ENCODE measurements around the gene COPS7A.
A peak's percentile ranks its signal among the peaks of the same experiment; 100 is the strongest.

Gene COPS7A

GRCh38 chr12:6751767-6752166 lies 27.9 kb downstream of the COPS7A start:
- no peak for DNase-seq

DNA sequence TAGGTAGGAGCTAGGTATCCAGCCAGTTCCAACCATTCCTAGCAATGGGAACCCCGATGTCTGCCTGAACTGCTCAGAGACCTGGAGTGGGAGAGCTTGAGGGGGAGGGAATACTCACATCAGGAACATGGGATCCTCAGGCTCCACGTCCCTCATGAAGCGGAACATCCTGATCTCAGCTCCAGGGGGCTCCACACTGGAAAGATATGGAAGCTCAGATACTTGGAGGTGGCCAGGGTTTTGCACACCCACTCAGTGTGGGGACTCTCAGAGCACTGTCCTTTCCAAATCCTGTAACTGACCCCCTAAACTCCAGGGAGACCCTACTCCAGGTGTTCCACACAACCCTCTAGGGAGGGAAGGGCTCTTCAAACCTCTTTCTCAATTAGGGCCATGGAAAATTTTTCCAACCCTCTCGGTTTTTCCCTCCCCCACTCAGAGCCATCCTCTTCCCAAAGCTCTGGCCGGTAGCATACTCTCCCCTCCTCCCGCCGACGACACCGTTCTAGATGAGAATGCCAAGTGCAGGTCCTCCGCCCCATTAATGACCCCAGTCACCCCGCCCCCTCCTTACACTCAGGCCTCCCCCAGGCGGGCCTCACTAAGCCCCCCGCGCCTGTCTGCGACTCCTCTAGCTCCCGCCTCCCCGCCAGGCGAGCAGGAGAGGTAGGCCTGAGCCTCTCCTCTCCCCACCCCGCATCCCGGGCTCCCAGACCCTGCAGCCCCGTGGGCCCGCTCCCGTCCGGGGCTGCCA lies 28.5 kb downstream of the COPS7A start:
- DNase-seq (peak; percentile 53), ATAC-seq (peak; percentile 0)

More at GRCh38 chr12:6751767-6752166, 27.9 kb downstream of the COPS7A start:
- ATAC-seq: no peak

- ATAC-seq: peak; percentile 97
- peak; percentile 98 for DNase-seq
Observed at GRCh38 chr12:6752921-6753771, 29.3 kb downstream of the COPS7A start, which contains the start of gene MLF2. Gene MLF2 (minus strand): TSS chr12:6753141. CDS start chr12:6752334, 807 bp downstream.

- DNase-seq: no peak
Observed at GRCh38 chr12:6753772-6754356, 30.0 kb downstream of the COPS7A start.

DNA sequence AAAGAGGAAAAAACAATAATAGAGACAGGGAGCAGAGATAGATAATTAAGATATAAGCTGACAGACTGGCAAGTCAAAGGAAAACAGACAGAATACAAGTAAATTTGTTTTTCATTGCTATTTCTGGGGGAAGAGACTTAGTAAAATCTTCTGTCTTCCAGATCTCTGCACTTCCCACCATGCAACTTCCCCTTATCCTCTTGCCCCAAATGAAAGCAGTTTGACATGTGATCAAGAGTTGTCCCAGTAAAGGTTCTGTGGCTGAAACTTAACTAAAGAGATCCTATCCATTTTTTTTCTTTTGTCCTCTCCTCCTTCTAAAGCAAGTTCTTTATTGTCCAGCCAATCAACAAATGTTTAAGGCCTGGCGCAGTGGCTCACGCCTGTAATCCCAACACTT lies 30.6 kb downstream of the COPS7A start:
- ATAC-seq (no peak), DNase-seq (no peak)

More at GRCh38 chr12:6753772-6754356, 30.0 kb downstream of the COPS7A start:
- no peak for ATAC-seq

DNA sequence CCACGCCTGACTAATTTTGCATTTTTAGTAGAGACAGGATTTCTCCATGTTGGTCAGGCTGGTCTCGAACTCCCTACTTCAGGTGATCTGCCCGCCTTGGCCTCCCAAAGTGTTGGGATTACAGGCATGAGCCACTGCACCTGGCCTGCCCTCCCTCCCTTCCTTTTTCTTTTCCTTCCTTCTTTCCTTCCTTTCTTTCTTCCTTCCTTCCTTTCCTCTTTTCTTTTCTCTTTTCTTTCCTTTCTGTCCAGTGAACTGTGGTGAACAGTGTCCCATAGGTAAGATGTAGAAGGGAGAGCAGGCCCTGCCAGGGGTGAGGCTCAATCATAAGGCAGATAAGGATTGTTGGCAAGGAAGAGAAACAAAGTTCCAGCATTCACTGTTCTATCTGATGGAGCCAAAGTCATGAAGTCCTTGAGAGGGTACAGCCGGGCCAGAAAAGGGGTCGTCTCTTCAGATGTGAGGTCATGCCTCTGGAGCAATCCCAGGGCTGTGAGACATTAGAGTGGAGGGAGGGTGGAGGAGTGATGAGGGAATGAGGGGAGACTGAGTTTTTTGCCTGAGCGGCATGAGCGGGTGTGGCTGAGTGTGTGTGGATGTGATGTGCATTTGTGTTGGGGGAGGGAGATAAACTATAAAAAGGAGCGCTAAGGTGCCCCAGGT lies 33.3 kb downstream of the COPS7A start:
- ATAC-seq: no peak
- DNase-seq: no peak

DNA sequence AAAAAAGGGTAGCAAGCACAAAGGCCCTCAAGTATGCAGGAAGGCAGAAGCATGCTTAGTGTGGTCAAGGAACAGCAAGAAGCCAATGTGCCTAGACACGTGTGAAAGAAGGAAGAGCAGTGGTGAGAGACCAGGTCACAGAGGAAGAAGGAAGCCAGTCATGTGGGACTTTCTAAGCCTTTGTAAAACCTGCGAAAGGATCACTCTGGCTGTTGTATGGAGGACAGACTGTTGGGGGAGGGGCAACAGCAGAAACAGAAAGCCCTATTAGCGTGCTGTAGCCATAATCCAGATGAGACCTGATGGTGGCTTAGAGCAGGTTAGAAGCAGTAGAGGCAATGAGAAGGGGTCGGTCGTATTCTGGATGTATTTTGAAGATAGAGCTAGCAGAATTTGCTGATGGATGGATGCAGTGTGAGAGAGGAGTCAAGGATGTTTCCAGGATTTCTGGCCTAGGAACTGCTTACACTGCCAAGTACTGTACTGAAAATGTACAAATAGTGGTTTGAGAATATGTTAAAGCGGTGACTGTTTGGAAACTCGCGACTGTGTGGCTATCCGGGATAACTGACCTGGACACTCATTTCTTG lies 34.8 kb downstream of the COPS7A start:
- ATAC-seq: no peak
- no peak for DNase-seq

DNA sequence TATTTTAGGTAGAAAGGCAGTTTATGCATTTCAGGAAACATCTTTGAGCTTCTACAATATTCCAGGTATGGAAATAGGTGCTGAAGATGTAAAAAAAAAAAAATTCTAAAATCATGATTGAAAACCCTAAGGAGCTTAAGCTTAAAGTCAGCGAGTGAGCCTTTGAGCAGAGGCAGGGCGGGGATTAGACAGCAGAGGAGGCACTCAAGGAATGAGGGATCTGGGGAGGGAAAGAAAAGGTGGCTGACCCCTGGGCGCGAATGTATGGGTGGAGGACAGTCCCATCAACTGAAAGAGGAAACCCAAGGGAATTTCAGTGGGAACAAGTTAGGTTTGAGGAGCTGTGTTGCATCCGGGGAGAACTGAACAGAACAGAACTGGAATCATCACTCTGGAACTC lies 35.9 kb downstream of the COPS7A start:
- no peak for ATAC-seq

DNA sequence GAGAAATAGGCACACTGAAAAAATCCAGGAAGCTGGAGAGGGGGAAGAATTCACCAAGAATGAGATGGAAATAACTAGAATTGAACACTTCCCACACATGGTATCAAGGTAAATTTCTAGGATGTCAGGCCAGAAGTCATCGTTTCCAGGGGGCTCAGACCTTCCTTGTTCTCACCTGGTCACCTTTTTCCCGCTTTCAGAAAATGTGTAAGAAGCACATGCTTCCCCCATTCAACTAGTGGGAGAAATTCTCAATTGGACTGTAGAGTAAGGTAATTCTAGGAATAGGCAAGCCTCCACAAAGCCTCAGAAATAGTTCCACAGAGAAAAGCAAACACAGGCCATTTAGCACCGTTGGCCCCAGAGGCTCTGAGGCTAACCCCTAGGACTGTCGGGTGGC lies 39.5 kb downstream of the COPS7A start:
- no peak for DNase-seq
- ATAC-seq: no peak

More for the DNA sequence above, 35.9 kb downstream of the COPS7A start:
- no peak for DNase-seq

GRCh38 chr12:6764011-6764828 lies 40.4 kb downstream of the COPS7A start:
- ATAC-seq (peak; percentile 79), DNase-seq (peak; percentile 56)

DNA sequence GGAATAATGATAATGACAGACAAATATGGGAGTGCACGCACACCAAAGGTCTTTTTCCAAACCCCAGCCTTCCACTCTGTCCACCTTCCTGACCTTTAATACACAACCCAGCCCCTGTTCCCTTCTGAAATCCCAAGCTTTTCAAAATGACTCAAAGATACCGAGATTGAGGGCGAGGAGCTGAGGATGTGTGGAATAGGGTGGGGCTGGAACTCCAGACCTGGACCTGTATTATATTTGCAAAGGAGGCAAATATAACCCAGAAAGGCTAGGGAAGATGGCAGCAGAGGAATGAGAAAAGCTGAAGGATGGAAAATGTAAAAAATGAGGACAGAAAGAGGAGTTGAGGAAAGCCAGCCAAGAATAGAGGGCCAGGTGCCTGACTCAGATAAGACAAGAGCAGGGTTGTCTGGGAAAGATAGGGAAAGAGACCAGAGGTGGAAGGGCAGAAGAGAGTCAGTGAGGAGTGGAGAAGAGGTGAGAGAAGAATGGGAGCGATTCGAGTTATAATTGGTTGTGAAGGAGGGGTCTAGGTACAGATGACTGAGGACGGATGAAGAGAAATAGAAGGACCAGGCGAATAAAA lies 41.3 kb downstream of the COPS7A start:
- ATAC-seq (no peak), DNase-seq (no peak)

DNA sequence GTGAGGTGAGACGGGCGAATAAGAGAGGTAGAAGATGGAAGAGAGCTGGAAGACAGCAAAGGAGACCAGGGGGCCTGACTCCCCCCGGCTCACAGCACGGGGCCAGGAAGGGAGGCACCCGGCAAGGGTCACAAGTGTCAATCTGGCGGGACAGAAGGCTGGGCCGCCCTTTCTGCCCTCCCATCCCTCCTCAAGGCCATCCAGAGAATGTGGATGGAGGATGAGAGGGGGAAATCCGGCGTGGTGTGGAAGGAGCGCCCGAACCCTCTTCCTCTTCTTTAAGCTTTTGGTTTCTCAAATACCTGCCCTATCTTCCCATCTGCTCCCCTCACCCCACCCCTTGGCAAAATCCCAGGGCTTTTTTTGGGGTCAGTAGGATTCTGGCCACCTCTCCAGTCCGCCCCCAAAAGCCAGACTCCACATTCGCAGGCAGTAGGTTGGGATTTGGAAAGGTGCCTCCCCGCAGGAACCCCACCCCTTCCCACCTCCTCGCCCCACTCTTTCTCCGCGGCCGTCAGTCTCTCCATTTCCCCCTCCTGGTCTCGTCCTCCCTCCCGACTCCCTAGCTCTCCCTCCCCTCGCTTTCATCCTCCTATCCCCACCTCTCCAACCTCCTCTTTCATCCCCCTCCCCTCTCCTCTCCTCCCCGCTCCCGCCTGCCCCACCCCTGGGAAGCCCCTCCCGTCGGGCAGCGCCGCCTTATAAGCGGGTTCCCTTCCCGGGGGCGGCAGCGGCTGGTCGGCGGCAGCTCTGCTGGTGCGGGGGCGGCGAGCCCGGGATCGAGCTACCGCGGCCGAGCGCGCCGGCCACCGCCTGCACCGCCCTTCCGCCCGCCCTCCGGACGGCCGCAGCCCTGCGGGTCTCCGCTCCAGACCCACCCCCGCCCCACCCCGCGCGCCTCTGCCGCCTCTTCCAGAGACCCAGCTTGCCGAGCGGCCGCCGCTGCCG lies 42.1 kb downstream of the COPS7A start, which contains the start of gene PTMS:
Gene PTMS (plus strand): TSS at position 730 of the 948 bp plus-strand sequence. CDS start 343 bp downstream, outside the sequence.
- DNase-seq (peak; percentile 66), ATAC-seq (no peak)

GRCh38 chr12:6766651-6767349 lies 43.0 kb downstream of the COPS7A start:
- DNase-seq (peak; percentile 78), ATAC-seq (peak; percentile 69)

DNA sequence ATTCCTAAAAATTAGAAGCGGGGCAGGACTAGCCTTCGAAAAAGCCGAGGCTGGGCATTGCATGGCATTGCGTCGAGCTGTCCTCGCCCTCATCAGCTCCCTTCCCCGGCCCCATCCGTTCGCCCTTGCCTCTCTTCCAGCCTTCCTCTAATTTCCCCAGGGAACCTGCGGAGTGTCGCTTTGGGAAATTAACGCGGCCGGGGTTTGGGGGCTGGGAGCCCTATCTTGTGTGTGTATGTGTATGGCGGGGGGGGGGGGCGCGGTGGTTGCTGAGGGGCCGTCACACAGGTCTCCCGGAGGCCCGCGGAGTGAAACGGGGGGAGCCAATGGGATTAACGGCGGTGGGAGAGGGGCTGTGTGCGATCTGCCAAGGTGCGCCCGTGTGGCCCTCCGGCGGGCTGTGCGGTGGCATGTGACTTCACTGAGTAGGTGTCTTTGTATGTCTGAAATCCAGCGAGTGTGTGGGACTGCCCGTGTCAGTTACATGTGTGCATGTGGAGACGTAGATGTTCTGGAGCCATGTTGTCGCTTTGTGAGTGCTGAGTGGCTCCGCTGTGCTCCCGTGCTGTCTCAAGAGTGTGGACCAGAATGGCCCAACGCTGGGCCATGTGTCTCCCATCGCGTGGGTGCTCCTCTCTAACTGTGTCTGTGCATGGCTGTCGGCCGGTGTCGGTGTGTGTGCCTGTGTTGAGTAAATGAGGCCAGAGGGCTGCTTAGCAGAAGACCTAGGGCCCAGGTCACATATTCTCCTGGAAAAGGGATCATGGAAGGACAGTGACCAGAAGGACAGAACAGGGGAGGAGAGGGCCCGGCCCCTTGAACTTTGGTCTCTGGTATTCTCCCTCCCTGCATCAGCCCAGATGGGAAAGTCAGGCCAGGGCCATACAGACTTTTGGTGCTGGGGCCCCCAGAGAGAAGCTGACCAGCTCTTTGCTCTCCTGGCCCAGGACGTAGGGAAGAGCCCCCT lies 43.8 kb downstream of the COPS7A start:
- ATAC-seq (no peak), DNase-seq (no peak)

DNA sequence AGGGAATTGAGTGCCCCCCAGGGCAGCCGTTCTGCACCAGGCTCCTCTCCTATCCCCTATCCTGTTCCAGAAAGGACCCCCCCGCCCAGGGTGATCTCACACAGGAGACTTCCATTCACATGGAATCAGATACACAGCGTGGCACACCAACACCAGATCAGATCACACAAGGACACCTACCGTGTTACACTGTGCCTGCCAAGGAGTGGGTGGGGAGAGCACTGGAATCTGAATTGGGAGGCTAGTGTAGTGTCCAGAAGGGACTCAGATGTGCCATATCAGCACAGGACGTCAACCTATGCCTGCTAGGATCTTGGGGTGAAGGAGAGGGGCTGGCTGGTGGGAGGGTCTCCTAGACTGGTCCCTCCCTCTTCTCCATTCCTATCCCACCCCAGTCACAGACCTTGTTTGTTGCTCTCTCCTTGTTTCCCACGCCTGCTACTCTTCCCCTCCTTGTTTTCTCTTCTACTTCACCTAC lies 44.6 kb downstream of the COPS7A start:
- DNase-seq: no peak
- no peak for ATAC-seq

- no peak for DNase-seq
- ATAC-seq: no peak
Observed at GRCh38 chr12:6768990-6769389, 45.1 kb downstream of the COPS7A start.

DNA sequence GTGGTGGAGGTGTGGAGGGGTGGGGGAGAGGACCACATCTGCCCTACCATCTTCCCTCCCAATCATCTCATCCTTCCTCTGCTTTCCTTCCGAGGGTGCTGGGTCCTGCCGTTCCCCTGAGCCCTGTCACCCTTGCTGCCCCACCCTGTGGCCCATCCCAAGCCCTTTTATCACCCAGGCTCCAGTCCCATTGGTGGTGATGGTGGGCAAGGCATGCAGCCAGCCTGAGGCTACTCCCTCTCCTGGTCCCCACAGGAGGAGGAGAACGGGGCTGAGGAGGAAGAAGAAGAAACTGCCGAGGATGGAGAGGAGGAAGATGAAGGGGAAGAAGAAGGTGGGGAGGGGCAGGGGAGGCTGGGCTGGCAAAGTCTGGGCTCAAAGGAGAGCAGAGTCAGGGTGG lies 45.8 kb downstream of the COPS7A start:
- DNase-seq: no peak

More for the DNA sequence above, 45.8 kb downstream of the COPS7A start:
- no peak for ATAC-seq

All from stimulated activated naive CD8-positive, alpha-beta T cell treated with anti-CD3 and anti-CD28 coated beads, Interleukin-15, Interleukin-2, amounts not matched to agents 100 U/mL and 50 U/mL, for 24 hours (primary cell).